GM12872 (cell line): Measurements from ENCODE around the gene TPX2.

Experiments used
- CTCF ChIP-seq: IDR thresholded peaks from 3 replicates; pipeline ENCODE4 v1.5.1; 2011; ENCODE audit warnings: low read depth, mild to moderate bottlenecking, low read length, moderate library complexity; ENCODE audit not compliant: insufficient read depth

Gene TPX2

GRCh38 chr20:31713312-31714273 lies 25.5 kb upstream of the TPX2 start:
- no peak for TF ChIP-seq CTCF

- no peak for TF ChIP-seq CTCF
Observed at GRCh38 chr20:31715766-31716165, 23.3 kb upstream of the TPX2 start.

- TF ChIP-seq CTCF = no peak
Observed at GRCh38 chr20:31716351-31716750, 22.7 kb upstream of the TPX2 start.

GRCh38 chr20:31716818-31717477 lies 22.1 kb upstream of the TPX2 start:
- no peak for TF ChIP-seq CTCF

GRCh38 chr20:31717478-31718201 lies 21.4 kb upstream of the TPX2 start:
- no peak for TF ChIP-seq CTCF

GRCh38 chr20:31718952-31719643 lies 20.0 kb upstream of the TPX2 start:
- no peak for TF ChIP-seq CTCF
